GM21367 (cell line): ENCODE data around the gene KCNH2.

Source experiments
- ATAC-seq: cut with Tn5 transposase; IDR thresholded peaks from one replicate; pipeline ENCODE4 v1.9.1; 2021; ENCODE audit not compliant: unreplicated experiment

The KCNH2 gene

DNA sequence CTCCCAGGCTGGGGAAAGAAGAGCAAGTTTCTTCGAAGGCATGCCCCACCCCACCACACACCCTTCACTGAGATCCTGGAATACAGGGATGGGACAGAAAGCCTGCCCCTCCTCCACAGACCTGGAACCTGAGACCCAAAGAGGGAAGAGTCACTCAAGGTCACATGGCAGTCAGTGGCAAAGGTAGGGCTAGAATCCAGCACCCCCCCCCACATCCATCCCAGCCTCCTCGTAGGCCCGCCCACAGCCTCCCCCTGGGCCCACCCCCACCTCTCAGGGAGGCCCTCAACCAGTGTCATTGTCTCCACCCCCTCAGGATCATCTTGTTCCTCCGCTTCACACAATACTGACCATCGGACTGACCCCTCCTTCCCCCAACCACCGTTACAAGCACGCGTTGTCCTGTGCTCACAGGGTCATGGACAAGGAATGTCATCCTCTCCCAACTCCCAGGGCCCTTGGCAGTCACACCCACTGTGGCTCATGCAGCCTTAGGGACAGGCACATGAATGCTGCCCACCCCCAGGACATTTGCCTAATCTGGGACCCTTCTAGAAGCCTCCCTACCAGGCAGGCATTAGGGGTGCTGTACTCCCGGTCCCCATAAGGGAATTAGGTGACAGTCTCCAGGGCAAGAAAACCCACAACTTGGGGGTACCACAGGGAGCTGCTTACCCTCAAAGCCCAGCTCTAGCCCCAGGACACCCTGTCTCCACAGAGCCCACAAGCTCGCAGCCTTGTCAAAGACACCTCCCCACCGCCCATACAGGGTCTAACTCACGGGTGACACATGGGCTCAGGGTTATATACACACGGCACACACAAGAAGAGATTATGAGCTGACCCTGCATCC, 1.4 kb downstream of the KCNH2 start:
- no peak for ATAC-seq

DNA sequence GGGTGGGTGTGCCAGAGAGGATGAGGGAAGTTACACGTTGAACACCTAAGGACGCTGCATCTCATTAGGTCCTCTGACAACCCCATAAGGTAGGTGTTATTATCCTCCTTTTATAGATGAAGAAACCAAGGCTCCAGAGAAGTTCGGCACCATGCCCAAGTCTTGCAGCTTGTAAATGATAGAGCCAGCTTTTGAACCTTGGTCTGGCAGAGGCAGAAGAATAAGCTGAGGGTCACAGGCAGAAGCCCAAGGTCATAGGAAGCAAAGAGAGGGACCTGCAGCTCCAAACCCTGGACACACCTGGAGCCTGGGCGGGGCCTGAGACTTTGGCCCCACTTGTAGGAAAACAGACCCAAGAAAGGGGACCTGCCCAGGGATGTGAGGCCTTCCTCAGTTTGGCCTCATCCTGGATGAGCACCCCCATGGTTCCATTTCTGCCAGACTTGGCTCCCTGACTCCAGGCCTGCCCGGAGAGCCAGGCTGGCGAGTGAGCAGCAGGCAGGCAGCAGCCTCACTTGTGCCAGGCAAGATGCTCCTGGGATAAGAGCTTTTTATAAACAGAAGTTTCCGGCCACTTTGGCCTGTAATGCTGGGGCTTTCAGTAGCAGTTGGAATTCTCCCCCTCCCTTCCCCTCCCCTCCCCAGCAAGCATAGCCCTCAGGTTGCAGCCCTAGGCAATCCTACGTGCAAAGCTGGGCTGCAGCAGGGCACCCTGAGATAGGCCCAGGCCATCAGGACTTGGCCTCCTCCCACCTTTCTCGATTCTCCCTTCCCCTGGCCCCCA, 2.4 kb downstream of the KCNH2 start:
- no peak for ATAC-seq

DNA sequence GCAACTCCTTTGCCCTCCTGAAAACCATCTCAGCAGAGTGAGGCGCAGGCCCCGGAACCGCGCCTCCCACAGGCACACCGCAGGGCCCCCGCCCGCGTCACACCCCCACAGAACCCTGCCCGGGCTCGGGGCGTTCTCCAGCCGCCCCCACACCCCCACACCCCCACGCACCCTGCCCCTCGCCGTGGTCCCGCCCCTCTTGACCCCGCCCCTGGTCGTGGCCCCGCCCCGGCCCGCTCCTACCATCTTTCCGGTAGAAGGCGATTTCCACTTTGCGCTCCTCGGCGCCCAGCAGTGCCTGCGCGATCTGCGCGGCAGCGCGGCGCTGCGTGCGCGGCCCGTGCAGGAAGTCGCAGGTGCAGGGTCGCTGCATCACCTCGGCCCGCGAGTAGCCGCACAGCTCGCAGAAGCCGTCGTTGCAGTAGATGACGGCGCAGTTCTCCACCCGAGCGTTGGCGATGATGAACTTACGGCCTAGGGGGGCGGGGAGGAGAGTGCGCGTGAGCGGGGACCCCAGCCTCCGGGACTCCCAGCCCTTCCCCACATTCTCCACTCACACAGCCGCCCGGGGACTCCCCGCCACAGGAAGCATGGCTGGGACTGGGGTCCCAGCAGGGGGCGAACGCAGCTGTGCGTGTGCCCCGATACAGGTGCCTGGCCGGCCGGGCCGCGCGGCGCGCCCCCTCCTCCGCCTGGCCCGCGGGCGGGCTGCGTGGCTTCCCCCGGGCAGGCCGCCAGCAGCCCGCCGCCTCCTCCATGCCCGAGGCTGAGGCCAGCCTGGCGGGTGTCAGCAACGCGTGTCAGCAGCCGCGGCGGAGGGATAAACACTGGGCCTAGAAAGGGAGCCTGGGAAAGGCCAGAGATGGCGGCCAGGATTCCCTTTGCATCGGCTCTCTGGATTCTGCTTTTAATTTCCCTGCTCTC, 3.4 kb downstream of the KCNH2 start:
- ATAC-seq: peak; percentile 57

DNA sequence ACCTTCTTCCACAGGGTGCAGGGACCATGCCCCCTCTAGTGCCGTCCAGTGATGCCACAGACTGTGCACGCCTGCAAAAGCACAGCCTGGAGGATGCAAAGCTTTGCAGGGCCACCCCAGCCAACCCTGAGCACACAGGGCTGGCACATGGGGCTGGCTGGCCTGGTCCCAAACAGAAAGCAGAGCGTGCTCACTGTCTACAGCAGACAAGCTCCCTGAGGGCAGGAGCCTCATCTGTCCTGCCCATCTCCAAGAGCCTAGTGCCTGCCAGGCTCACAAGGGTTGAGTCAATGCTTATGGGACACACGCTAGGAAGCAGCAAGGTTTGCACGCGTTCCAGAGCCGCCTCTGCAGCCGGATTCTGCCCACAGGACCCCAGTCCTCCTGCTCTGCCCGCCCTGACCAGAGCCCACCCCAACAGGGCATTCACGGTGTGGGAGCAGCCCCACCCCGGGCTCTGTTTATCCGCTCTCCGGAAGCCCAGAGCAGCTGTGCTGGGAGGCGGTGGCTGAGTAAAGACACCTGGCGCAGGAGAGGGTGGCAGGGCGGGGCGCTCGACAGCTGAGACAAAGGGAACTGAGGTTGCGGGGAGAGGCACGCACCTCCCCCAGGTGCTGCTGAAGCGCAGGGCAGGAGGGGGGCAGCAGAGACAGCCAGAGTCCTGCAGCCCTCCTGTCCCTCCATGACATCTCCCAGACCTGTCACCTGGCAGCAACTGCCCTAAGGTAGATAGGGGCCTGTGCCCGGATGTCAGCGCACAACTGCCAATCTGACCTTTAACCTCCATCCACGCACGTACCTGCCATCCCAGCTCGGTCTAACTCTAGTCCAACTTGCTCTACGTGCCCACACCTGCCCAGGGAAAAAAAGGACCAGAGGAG, 4.3 kb downstream of the KCNH2 start:
- peak; percentile 3 for ATAC-seq

DNA sequence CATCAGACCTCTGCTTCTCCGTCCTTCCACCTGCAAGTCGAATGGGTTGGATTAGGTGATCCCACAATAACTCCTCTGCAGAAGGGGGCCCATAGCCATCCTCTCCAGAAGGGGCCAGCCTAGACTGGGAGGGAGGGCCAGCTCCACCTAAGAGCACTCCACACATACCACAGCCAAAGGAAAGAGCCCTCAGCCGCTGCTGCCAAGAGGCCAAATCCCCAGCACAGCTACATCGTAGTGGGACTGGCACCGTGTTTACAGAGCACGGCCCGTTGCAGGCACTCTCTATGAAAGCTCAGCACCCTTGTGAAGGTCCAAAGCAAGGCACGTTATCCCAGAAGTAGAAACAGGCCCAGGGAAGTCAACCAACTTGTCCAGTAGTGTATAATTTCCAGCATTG, 5.4 kb downstream of the KCNH2 start:
- no peak for ATAC-seq

DNA sequence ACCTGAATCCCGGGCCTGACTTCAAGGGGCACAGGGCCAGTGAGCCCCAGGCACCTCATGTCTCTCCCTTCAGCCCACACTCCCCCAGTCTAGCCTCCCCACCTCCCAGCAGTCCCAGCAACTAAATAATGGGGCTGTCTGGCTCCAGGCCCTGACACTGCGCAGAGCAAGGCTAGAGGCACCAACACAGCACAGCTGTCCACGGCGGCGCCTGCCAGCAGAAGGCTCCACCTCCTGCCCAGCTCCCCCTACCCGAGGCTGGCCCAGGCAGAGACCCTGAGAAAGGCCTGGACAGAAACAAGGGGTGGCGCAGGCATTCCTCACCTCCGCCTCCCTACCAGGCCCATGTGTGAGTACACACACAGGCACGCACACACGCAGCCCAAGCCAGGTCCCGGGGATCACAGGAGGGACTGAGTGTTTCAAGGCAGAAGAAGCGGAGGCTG, 6.1 kb downstream of the KCNH2 start:
- no peak for ATAC-seq

DNA sequence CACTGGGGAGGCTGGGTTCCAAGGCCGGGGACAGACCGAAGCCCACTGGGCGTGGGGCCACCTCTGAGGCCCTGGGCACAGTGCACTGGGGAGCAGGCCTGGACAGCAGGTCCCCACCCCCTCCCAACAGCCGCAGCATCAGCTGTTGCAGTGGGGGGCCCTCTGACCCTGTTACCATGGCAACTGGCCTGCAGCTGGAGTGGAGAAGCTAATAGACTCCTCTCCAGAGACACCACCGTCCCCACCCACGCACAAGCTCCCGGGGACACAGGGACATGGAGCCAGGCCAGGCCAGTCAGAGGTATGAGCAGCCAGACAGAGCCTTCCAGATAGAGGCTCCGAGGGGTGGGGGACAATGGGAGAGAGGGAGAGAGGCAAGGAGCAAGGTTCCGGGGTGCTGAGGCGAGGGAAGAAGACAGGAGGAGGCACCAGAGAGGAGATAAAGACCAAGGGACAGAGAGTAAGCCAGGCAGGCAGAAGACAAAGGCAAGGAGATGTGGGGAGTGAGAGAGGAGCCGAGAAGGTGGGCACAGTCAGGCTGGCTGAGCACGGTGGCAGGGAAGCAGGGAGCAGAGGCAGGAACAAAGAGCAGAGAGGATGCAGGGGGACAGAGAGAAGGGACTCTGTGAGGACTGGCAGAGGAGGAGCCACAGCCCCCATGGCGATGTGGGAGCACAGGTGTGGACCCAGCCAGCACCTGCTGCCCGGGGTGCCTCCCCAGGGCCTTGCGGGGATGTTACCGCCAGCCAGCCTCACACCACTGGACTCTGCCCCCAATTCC, 6.7 kb downstream of the KCNH2 start:
- no peak for ATAC-seq

DNA sequence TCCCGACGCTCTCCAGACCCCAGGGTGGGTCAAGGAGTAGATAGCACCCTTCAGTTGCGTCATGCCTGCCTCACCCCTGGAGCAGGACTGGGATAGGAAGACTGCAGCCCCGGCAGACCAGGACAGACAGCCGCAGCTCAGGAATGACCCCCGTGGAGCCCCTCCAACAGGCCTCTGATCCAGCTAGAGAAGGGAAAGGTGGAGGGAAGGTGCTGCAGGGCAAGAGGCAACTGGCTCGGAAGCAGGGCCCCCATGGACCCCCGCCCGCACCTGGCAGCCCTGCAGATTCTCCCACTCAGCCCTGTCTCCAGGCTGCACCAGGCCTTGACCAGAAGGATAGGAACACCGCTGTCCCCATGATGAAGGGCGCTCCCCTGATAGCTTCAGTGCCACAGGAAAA, 7.7 kb downstream of the KCNH2 start:
- no peak for ATAC-seq

DNA sequence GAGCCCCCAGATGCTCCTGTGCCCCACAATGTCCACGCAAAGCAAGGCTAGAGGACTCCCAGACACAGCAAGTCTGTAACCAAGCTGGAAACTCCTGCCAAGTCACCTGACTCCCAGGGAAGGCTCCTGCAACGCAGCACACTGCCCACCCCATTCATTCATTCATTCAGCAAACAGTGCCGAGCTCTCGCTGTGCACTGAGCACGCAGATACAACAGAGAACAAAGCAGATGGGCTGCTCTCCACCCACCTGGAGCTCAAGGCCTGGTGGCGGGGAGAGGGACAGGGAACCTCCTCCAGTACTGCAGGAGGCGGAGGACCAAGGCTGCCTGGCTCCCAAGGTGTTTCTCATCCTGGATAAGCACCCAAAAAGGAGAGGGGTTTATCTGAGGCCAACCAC, 8.6 kb downstream of the KCNH2 start:
- ATAC-seq: no peak

DNA sequence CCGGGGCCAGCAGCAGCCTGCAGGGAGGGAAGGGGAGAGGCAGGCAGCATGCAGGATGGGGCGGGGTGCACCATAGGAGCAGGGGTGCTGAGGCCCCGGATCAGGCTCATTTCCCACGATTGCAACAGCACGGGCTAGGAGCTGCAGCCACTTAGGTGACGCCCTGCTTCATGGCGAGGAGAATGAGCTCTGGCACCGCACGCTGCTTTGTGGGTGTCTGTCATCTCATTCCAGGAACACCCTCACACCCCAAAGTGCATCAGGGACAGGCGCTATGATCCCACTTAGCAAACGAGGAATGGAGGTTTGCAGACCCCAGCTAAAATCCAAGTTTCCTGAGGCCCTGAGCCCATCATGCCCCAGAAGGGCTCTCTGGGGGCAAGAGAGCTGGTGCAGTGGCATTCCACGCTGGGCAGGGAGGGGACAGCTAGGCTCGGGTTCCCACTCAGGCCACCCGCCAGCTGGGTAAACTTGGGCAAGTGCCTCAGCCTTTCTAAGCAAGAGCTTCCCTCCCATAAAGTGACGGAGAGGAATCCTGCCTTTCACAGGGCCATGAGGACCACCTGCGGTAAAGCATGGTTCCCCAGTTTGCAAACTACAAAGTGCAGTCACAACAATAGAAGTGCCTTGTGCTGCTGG, 9.3 kb downstream of the KCNH2 start:
- no peak for ATAC-seq

DNA sequence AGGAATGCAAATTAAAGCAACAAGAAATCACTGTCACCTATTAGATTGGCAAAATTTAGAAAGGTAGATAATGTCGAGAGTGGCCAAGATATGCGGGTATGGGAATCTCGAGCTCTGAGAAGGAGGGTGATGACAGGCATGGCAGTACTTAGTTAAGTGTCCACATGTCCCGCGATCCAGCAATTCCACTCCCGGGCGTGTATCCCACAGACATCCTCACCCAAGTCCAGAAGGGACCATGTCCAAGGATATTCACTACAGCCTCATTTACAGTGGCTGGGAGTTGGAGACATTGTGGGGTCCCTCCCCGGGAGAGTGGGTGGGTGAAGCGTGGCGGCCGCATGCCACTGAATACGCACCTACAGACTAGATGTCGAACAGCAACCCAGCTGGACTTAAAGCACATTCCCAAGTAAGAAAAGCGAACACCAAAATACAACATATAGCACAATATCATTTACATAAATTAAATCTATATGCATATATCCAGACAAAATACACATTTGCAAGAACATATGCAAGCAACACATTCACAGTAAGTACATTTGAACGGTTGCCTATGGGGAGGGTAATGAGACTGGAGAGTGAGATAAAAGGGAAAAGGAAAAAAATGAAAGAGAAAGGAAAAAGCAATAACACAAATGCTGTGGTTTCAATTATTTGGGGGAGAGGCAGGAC, 9.9 kb downstream of the KCNH2 start:
- ATAC-seq: no peak

DNA sequence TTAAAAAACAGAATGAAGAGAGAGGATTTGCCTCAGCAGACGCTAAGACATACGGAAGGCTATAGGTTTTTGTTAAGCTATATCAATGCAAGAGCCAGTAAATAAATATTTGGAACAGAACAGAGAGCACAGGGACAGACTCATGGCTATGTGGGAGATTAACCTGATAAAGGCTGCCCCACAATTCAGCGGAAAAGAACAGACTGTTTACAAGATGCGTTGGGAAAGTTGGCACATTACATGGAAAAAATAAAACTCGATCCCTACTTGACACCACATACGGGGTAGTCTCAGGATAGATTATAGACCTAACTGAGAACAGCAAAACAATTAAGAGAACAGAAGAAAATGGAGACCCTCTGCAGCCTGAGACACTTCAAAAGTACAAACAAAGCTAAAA, 10.8 kb downstream of the KCNH2 start:
- ATAC-seq: no peak

DNA sequence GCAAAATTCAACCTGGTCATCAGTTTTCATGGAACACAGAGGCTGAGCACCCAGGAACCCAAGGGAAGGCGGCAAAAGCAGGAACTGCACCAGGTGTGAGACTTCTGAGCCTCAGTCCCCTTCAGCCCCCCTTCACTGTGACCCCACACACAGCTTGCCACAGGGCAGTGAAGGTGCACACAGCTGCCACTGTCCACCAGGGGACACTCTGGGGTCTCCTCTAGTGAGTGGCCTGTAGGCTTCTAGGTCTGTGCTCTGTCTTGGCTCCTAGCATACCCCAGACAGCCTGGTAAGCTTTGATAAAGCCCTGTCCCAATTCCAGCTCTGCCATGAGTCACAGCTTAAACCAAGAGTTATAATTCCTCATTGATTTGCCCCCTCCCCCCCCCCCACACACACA, 12.1 kb downstream of the KCNH2 start:
- ATAC-seq: no peak

DNA sequence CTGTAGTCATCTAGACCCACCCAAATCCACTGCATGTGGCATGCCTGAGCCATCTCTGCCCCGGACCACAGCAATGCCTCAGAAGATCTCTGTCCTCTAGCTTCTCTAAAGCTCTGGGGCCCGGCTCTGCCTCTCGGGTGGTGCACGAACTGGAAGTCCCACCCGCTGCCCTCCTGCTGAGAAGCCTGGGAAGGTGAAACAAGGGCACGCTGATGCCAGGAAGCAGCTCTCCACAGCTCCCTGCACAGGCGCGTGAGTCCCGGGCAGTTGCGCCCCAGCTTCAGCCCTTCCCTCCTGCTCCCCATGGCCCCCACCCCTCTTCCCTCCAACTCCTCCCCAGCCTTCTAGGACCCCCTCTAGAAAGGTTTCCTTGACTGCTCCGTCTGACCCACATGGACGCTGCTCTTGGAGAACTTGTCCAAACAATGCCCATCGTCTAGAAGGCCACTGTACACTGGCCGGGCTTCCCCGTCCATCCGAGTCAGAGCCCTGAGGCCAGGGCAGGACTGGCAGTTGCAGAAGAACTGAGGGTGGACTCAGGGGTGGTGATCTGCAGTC, 12.8 kb downstream of the KCNH2 start:
- ATAC-seq: no peak

DNA sequence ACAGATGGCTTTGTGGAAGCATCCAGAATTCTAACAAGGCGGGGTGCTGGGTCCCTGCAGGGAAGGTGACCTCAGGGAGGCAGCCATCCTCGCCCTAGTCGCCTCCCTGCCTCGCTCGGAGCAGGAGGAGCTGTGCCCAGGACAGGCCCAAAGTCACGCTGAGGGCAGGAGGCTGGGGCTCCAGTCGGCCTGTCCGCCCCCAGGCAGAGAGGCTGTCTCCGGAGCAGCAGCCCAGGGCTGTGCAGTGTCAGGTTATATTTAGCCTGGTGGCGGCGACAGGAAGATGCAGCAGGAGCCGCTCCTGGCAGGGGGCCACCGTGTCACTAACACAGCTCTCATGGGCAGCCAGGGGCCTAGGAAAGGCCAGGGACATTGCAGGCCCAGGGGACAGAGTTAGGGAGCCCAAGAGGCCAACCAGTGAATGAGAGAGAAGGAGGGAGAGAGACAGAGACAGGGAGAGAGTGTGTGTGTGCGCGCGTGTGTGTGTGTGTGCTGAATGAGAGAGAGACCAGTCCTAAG, 13.5 kb downstream of the KCNH2 start:
- no peak for ATAC-seq

DNA sequence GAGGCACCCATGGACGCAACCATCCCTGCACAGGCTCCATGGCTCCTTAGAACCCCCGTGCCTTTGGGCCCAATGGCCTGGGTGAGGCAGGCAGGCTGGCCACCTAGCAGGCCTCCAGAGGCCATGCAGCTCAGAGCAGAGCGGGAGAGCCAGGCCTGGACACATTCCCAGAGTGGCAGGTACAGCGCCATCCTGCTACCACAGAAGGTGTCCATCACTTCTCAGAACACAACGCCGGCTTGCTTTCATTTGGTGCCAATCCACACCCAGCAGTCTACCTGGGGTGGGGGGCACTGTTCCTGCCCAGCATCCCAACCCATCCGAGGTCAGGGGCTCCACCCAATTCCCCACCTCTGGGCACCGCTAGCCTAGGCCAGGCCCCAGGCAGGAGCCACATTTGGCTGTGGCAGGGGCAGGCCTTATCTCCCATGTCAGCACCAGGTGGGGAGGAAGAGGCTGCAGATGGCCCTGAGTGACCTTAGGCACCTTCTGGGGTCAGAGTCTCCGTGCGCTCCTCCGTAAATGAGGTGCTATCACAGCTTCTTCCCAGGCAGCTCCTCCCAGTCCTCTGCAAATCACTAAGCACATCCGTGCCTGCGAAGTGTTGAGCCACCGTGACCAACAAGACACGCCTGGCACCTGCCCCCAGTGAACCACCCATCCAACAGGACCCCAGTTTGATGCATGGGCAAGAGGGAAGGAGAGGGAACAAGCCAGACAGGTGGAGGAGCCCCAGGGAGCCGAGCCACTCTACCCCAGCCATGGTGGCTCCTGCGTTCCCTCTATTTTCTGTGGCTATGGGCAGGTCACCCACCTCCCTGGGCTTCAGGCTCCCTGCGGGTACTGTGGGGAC, 14.2 kb downstream of the KCNH2 start:
- no peak for ATAC-seq
